Naive thymus-derived CD4-positive, alpha-beta T cell (primary cell): ENCODE measurements around the gene TXNRD3. TPM values are rescaled to one million over a fixed set of nuclear protein-coding genes. Genes with fewer than 3 reads are reported as not detected.
A peak's percentile ranks its signal among the peaks of the same experiment; 100 is the strongest.
"Not testable (repeated sequence)": the region's sequence is repeated elsewhere in the genome, so short reads cannot be mapped to it uniquely, and the experiment has no call there.

Experiments used
- ATAC-seq: fragments of 150-1000 bp; cut with Tn5 transposase; 2 replicates; pipeline ENCODE4 v1.10.0; 2021; ENCODE audit warnings: mild to moderate bottlenecking, moderate library complexity
- CTCF ChIA-PET: fragments of 350-600 bp; sonication (Branson Sonifier 250); formaldehyde crosslinking; loops from one replicate; lab custom pipeline; 2021; ENCODE audit warnings: antibody characterized with exemption; lab: Charles Lee
- POLR2A ChIA-PET: fragments of 350-600 bp; sonication (Branson Sonifier 250); formaldehyde crosslinking; loops from one replicate; lab custom pipeline; 2021; ENCODE audit warnings: antibody characterized with exemption, inconsistent platforms; lab: Charles Lee
- DNase-seq, 9 donors: peaks; one replicate each; pipeline versions ENCODE4 v3.0.0 to v3.0.0-alpha.2; 2020 to 2022; ENCODE audit warnings: mixed read lengths in 1 of 9
- H3K27ac ChIP-seq: one replicate; pipeline ENCODE4 v1.7.0; 2013; ENCODE audit warnings: mild to moderate bottlenecking, low read depth, low read length, moderate library complexity
- H3K27me3 ChIP-seq, 2 donors: one replicate each; pipeline ENCODE4 v1.7.0; 2013; ENCODE audit warnings: low read length in 2 of 2, mild to moderate bottlenecking in 2 of 2, moderate library complexity in 2 of 2; ENCODE audit not compliant: control insufficient read depth in 2 of 2, insufficient read depth in 2 of 2
- H3K36me3 ChIP-seq, 3 experiments: 1 replicate in 2 of 3; 2 replicates in 1 of 3; pipeline ENCODE4 v1.7.0; 2013; ENCODE audit warnings: low read length in 3 of 3, mild to moderate bottlenecking in 3 of 3, moderate library complexity in 1 of 3; ENCODE audit not compliant: insufficient read depth in 3 of 3, control insufficient read depth in 2 of 3
- H3K4me1 ChIP-seq, 2 donors: one replicate each; pipeline ENCODE4 v1.7.0; 2013; ENCODE audit warnings: low read length in 2 of 2, mild to moderate bottlenecking in 2 of 2, moderate library complexity in 1 of 2; ENCODE audit not compliant: control insufficient read depth in 2 of 2, insufficient read depth in 2 of 2
- H3K4me3 ChIP-seq: 2 replicates; pipeline ENCODE4 v1.7.0; 2013; ENCODE audit warnings: mild to moderate bottlenecking, low read length
- H3K9me3 ChIP-seq, 3 experiments: 1 replicate in 2 of 3; 2 replicates in 1 of 3; pipeline ENCODE4 v1.7.0; 2013; ENCODE audit warnings: low read length in 3 of 3; ENCODE audit not compliant: control insufficient read depth in 2 of 3
- H3K27ac Mint-ChIP-seq, 9 donors: one replicate each; pipeline ENCODE4 v1.8.0; 2020 to 2022; ENCODE audit warnings: mixed read lengths in 9 of 9, mild to moderate bottlenecking in 8 of 9, moderate library complexity in 5 of 9, inconsistent platforms in 2 of 9
- H3K27me3 Mint-ChIP-seq, 5 donors: one replicate each; pipeline ENCODE4 v1.8.0; 2021 to 2022; ENCODE audit warnings: mixed read lengths in 5 of 5, mild to moderate bottlenecking in 1 of 5
- H3K36me3 Mint-ChIP-seq, 5 donors: one replicate each; pipeline ENCODE4 v1.8.0; 2020 to 2022; ENCODE audit warnings: mixed read lengths in 5 of 5, mild to moderate bottlenecking in 3 of 5, inconsistent platforms in 1 of 5
- H3K4me1 Mint-ChIP-seq, 7 donors: one replicate each; pipeline ENCODE4 v1.8.0; 2020 to 2022; ENCODE audit warnings: mixed read lengths in 7 of 7, mild to moderate bottlenecking in 3 of 7, inconsistent platforms in 1 of 7
- H3K4me3 Mint-ChIP-seq, 10 donors: one replicate each; pipeline ENCODE4 v1.8.0; 2020 to 2022; ENCODE audit warnings: mild to moderate bottlenecking in 10 of 10, mixed read lengths in 10 of 10, moderate library complexity in 6 of 10, inconsistent platforms in 2 of 10
- H3K9me3 Mint-ChIP-seq, 11 donors: one replicate each; pipeline ENCODE4 v1.8.0; 2020 to 2022; ENCODE audit warnings: mixed read lengths in 11 of 11, mild to moderate bottlenecking in 4 of 11, inconsistent platforms in 1 of 11, moderate library complexity in 1 of 11
- intact Hi-C, 2 donors: fragments of 100-400 bp; cut with micrococcal nuclease; formaldehyde crosslinking; loops; one replicate each; pipeline ENCODE4 v1.15.1; 2023
- polyA plus RNA-seq, 2 donors: library from polyadenylated mRNA; unstranded; fragments of 300-500 nt; fragmentation: Illumina TruSeq; gene quantifications; one replicate each; pipeline ENCODE4 v1.2.3, GENCODE V29; 2021
- total RNA-seq, 6 experiments: library from RNA in 5 of 6; stranded (reverse) in 5 of 6; gene quantifications; 1 replicate in 5 of 6; 2 replicates in 1 of 6; pipeline ENCODE4 v1.2.3 and lab custom pipeline; 2021 to 2026

TXNRD3 gene
- total and polyA plus RNA-seq, 7 experiments from 2014 or later: 0.46 to 4.8 (median 4.3) TPM

GRCh38 chr3:126636436-126636835 lies 18.5 kb downstream of the TXNRD3 start:
- peaks cover 0 to 5% (median 0%) of the 10 kb centered on the region in 7 donors for H3K4me1 Mint-ChIP-seq
- ATAC-seq (no peak), DNase-seq (no peak)
- intact Hi-C loops: no loop called here
- no peak overlapping the region for H3K27ac Mint-ChIP-seq
- H3K27me3 Mint-ChIP-seq: no peaks in the 10 kb centered on the region
- CTCF ChIA-PET: interaction anchor here (0.6 kb wide), 1 partner anchor 158 kb away, joined by 4 read pairs; no protein-coding TSS in a partner anchor
- peaks cover 0 to 40% (median 15%) of the 10 kb centered on the region in 5 donors for H3K36me3 Mint-ChIP-seq
- no peaks in the 10 kb centered on the region for H3K9me3 Mint-ChIP-seq
- Histone ChIP-seq H3K36me3 (no peaks in the 10 kb centered on the region), H3K4me3 (no peak overlapping the region), H3K4me1 (no peaks in the 10 kb centered on the region), H3K27ac (no peak overlapping the region), H3K9me3 (no peaks in the 10 kb centered on the region), H3K27me3 (no peaks in the 10 kb centered on the region)
- POLR2A ChIA-PET: no interaction called here
- no peak overlapping the region for H3K4me3 Mint-ChIP-seq

GRCh38 chr3:126634803-126635202 lies 20.1 kb downstream of the TXNRD3 start:
- ChIA-PET CTCF (interaction anchor here (0.6 to 0.7 kb wide), 2 partner anchors 19 to 246 kb away, joined by 3 to 4 read pairs; no protein-coding TSS in a partner anchor), POLR2A (no interaction called here)
- H3K4me3 Mint-ChIP-seq: no peak overlapping the region
- ATAC-seq: no peak
- H3K4me1 ChIP-seq: no peaks in the 10 kb centered on the region
- no peaks in the 10 kb centered on the region for H3K9me3 Mint-ChIP-seq
- peaks cover 0 to 41% (median 7%) of the 10 kb centered on the region in 5 donors for H3K36me3 Mint-ChIP-seq
- H3K27ac ChIP-seq: no peak overlapping the region
- no peaks in the 10 kb centered on the region for H3K9me3 ChIP-seq
- H3K36me3 ChIP-seq: no peaks in the 10 kb centered on the region
- no peak overlapping the region for H3K4me3 ChIP-seq
- DNase-seq: no peak
- H3K27ac Mint-ChIP-seq: no peak overlapping the region
- H3K27me3 Mint-ChIP-seq: no peaks in the 10 kb centered on the region
- intact Hi-C loops: no loop called here
- H3K27me3 ChIP-seq: no peaks in the 10 kb centered on the region
- peaks cover 3 to 9% (median 5%) of the 10 kb centered on the region in 7 donors for H3K4me1 Mint-ChIP-seq

- Mint-ChIP-seq H3K27me3 (no peaks in the 10 kb centered on the region), H3K4me3 (no peak overlapping the region), H3K27ac (peak overlapping the region in 5 of 9 donors; percentile 2 to 27 (median 14)), H3K36me3 (peaks cover 0 to 32% (median 15%) of the 10 kb centered on the region in 5 donors), H3K4me1 (peaks cover 5 to 11% (median 9%) of the 10 kb centered on the region in 7 donors), H3K9me3 (no peaks in the 10 kb centered on the region)
- intact Hi-C loops: no loop called here
- Histone ChIP-seq H3K4me3 (no peak overlapping the region), H3K27ac (no peak overlapping the region), H3K27me3 (no peaks in the 10 kb centered on the region), H3K9me3 (no peaks in the 10 kb centered on the region), H3K4me1 (no peaks in the 10 kb centered on the region), H3K36me3 (no peaks in the 10 kb centered on the region)
- no peak for DNase-seq
- no peak for ATAC-seq
- POLR2A ChIA-PET: no interaction called here
- CTCF ChIA-PET: no interaction called here
Measured at GRCh38 chr3:126630020-126630419, 24.9 kb downstream of the TXNRD3 start.

GRCh38 chr3:126625735-126626134 lies 29.2 kb downstream of the TXNRD3 start:
- CTCF ChIA-PET, POLR2A ChIA-PET, H3K27me3 ChIP-seq, H3K4me3 Mint-ChIP-seq, DNase-seq, H3K4me3 ChIP-seq, H3K27ac Mint-ChIP-seq, H3K9me3 ChIP-seq, intact Hi-C loops, H3K27me3 Mint-ChIP-seq, H3K36me3 ChIP-seq, H3K4me1 ChIP-seq, H3K27ac ChIP-seq, ATAC-seq, H3K9me3 Mint-ChIP-seq: not testable (repeated sequence)
- Mint-ChIP-seq H3K4me1 (peaks cover 5 to 11% (median 9%) of the 10 kb centered on the region in 7 donors), H3K36me3 (peaks cover 0 to 25% (median 19%) of the 10 kb centered on the region in 5 donors)

GRCh38 chr3:126622694-126623093 lies 32.2 kb downstream of the TXNRD3 start:
- Histone ChIP-seq H3K4me1 (no peaks in the 10 kb centered on the region), H3K27ac (no peak overlapping the region), H3K4me3 (no peak overlapping the region), H3K9me3 (no peaks in the 10 kb centered on the region), H3K27me3 (no peaks in the 10 kb centered on the region), H3K36me3 (no peaks in the 10 kb centered on the region)
- ATAC-seq (no peak), DNase-seq (no peak)
- intact Hi-C loops: no loop called here
- H3K36me3 Mint-ChIP-seq: peaks cover 0 to 25% (median 12%) of the 10 kb centered on the region in 5 donors
- no peak overlapping the region for H3K4me3 Mint-ChIP-seq
- no peak overlapping the region for H3K27ac Mint-ChIP-seq
- POLR2A ChIA-PET: no interaction called here
- CTCF ChIA-PET: no interaction called here
- H3K4me1 Mint-ChIP-seq: peaks cover 0 to 8% (median 0%) of the 10 kb centered on the region in 7 donors
- H3K27me3 Mint-ChIP-seq: peaks cover 0 to 5% (median 0%) of the 10 kb centered on the region in 5 donors
- H3K9me3 Mint-ChIP-seq: peaks cover 0 to 3% (median 0%) of the 10 kb centered on the region in 11 donors

- ChIA-PET CTCF (no interaction called here), POLR2A (no interaction called here)
- Mint-ChIP-seq H3K36me3 (peaks cover 0 to 26% (median 13%) of the 10 kb centered on the region in 5 donors), H3K27me3 (peaks cover 0 to 5% (median 0%) of the 10 kb centered on the region in 5 donors), H3K4me3 (no peak overlapping the region), H3K27ac (no peak overlapping the region), H3K9me3 (peaks cover 0 to 3% (median 0%) of the 10 kb centered on the region in 11 donors), H3K4me1 (peaks cover 0 to 13% (median 5%) of the 10 kb centered on the region in 7 donors)
- DNase-seq: no peak
- Histone ChIP-seq H3K4me3 (no peak overlapping the region), H3K4me1 (no peaks in the 10 kb centered on the region), H3K9me3 (no peaks in the 10 kb centered on the region), H3K27me3 (no peaks in the 10 kb centered on the region), H3K36me3 (no peaks in the 10 kb centered on the region), H3K27ac (no peak overlapping the region)
- intact Hi-C loops: no loop called here
- ATAC-seq: no peak
Measured at GRCh38 chr3:126621627-126622345, 33.1 kb downstream of the TXNRD3 start.
